SK-N-SH (cell line): ENCODE data around the gene INHBE. TPM values are rescaled to one million over a fixed set of nuclear protein-coding genes. Genes with fewer than 3 reads are reported as not detected.
A peak's percentile ranks its signal among the peaks of the same experiment; 100 is the strongest.

Experiments
- CTCF ChIA-PET: fragments of 300-600, 350-600 bp; formaldehyde crosslinking; extraction: SDS; loops from one replicate; lab custom pipeline; 2021; lab: Yijun Ruan, JAX
- POLR2A ChIA-PET: fragments of 350-600 bp; sonication (Branson Sonifier 250); formaldehyde crosslinking; extraction: SDS; loops from one replicate; lab custom pipeline; 2020; ENCODE audit warnings: antibody characterized with exemption, inconsistent platforms; lab: Yijun Ruan, JAX
- DNase-seq: peaks from one replicate; pipeline ENCODE4 v3.0.0; 2012
- H2AFZ ChIP-seq: fragments of 200-600 bp; sonication (generic); 2 replicates; pipeline ENCODE4 v1.8.1; 2016; ENCODE audit warnings: antibody characterized with exemption, mild to moderate bottlenecking, low read depth
- H3F3A ChIP-seq: fragments of 200-600 bp; sonication (generic); replicated peaks from 2 replicates; pipeline ENCODE3; 2016; ENCODE audit warnings: antibody characterized with exemption, mild to moderate bottlenecking; ENCODE audit not compliant: insufficient read depth
- H3K27ac ChIP-seq, 2 experiments: fragments of 200-500 bp in 1 of 2; fragments of 200-600 bp in 1 of 2; sonication (Bioruptor generic) in 1 of 2; sonication (generic), shearing (Covaris generic) in 1 of 2; 2 replicates each; pipeline versions ENCODE4 v1.5.1 to v1.6.1; 2014 to 2016; ENCODE audit warnings: low read depth in 2 of 2, inconsistent platforms in 1 of 2, low read length in 1 of 2, mild to moderate bottlenecking in 1 of 2, mixed read lengths in 1 of 2
- H3K27me3 ChIP-seq: fragments of 200-600 bp; sonication (generic), shearing (Covaris generic); 2 replicates; pipeline ENCODE4 v1.6.1; 2016; ENCODE audit warnings: mixed run types; ENCODE audit not compliant: insufficient read depth
- H3K36me3 ChIP-seq, 2 experiments: fragments of 200-500 bp in 1 of 2; fragments of 200-600 bp in 1 of 2; sonication (Bioruptor generic) in 1 of 2; sonication (generic) in 1 of 2; replicated peaks in 1 of 2; 2 replicates each; pipeline versions ENCODE3 to v1.5.1; 2014 to 2016; ENCODE audit warnings: low read length in 1 of 2, mild to moderate bottlenecking in 1 of 2; ENCODE audit not compliant: insufficient read depth in 2 of 2, control insufficient read depth in 1 of 2
- H3K4me1 ChIP-seq, 2 experiments: fragments of 200-500 bp in 1 of 2; fragments of 200-600 bp in 1 of 2; sonication (Bioruptor generic) in 1 of 2; sonication (generic), shearing (Covaris generic) in 1 of 2; 2 replicates each; pipeline versions ENCODE4 v1.5.1 to v1.6.1; 2014 to 2016; ENCODE audit warnings: low read depth in 1 of 2, low read length in 1 of 2, mixed run types in 1 of 2; ENCODE audit not compliant: insufficient read depth in 2 of 2, control insufficient read depth in 1 of 2
- H3K4me2 ChIP-seq: fragments of 200-600 bp; sonication (generic), shearing (Covaris generic); 2 replicates; pipeline ENCODE4 v1.6.1; 2017; ENCODE audit warnings: mixed run types
- H3K4me3 ChIP-seq, 2 experiments: fragments of 200-500 bp in 1 of 2; fragments of 200-600 bp in 1 of 2; sonication (Bioruptor generic) in 1 of 2; sonication (generic), shearing (Covaris generic) in 1 of 2; 2 replicates each; pipeline versions ENCODE4 v1.5.1 to v1.8.1; 2014 to 2016; ENCODE audit warnings: low read depth in 2 of 2, inconsistent platforms in 1 of 2, low read length in 1 of 2, mild to moderate bottlenecking in 1 of 2, mixed read lengths in 1 of 2, moderate library complexity in 1 of 2
- H3K79me2 ChIP-seq: fragments of 200-600 bp; sonication (generic); 2 replicates; pipeline ENCODE4 v1.8.1; 2017; ENCODE audit warnings: mild to moderate bottlenecking; ENCODE audit not compliant: insufficient read depth
- H3K9ac ChIP-seq: fragments of 200-600 bp; sonication (generic); 2 replicates; pipeline ENCODE4 v1.6.1; 2017; ENCODE audit warnings: mixed run types
- H3K9me2 ChIP-seq: fragments of 200-600 bp; sonication (generic); 2 replicates; pipeline ENCODE4 v1.6.1; 2017; ENCODE audit warnings: mixed run types
- H3K9me3 ChIP-seq: fragments of 200-600 bp; sonication (generic); 2 replicates; pipeline ENCODE4 v1.6.1; 2017; ENCODE audit warnings: mixed run types, mild to moderate bottlenecking, moderate library complexity
- H4K20me1 ChIP-seq: fragments of 200-600 bp; sonication (generic); 2 replicates; pipeline ENCODE4 v1.6.1; 2017; ENCODE audit warnings: mild to moderate bottlenecking, mixed run types; ENCODE audit not compliant: insufficient read depth
- CHD2 ChIP-seq: fragments of 150-350 bp; IDR thresholded peaks from 2 replicates; pipeline ENCODE4 v1.6.1; 2018; ENCODE audit warnings: low read length; ENCODE audit not compliant: partially characterized antibody
- CTCF ChIP-seq: fragments of 200-600 bp; sonication (generic); IDR thresholded peaks from 2 replicates; pipeline ENCODE4 v1.6.1; 2017; ENCODE audit warnings: antibody characterized with exemption, mild to moderate bottlenecking, moderate library complexity
- EZH2phosphoT487 ChIP-seq: fragments of 200-600 bp; sonication (generic); IDR thresholded peaks from 2 replicates; pipeline ENCODE4 v1.6.1; 2017; ENCODE audit warnings: low read depth, mixed run types, mild to moderate bottlenecking, antibody characterized with exemption, moderate library complexity, borderline replicate concordance
- FOSL2 ChIP-seq: IDR thresholded peaks from 2 replicates; pipeline ENCODE4 v1.4.0; 2012; ENCODE audit warnings: low read depth, mild to moderate bottlenecking, moderate library complexity, borderline replicate concordance
- FOXJ3 ChIP-seq: sonication (generic); formaldehyde crosslinking; IDR thresholded peaks from 2 replicates; pipeline ENCODE4 v1.5.1; 2020; ENCODE audit warnings: mild to moderate bottlenecking, missing genetic modification reagents
- FOXM1 ChIP-seq: IDR thresholded peaks from 2 replicates; pipeline ENCODE4 v1.4.0; 2012; ENCODE audit warnings: low read depth, mild to moderate bottlenecking
- GABPA ChIP-seq: IDR thresholded peaks from 2 replicates; pipeline ENCODE4 v1.4.0; 2012; ENCODE audit warnings: low read depth, mild to moderate bottlenecking
- MAX ChIP-seq: IDR thresholded peaks from 2 replicates; pipeline ENCODE4 v1.4.0; 2012; ENCODE audit warnings: low read depth
- MEF2A ChIP-seq: IDR thresholded peaks from 2 replicates; pipeline ENCODE4 v1.4.0; 2012; ENCODE audit warnings: low read depth, borderline replicate concordance
- MXI1 ChIP-seq: IDR thresholded peaks from 2 replicates; pipeline ENCODE4 v1.6.1; 2012; ENCODE audit warnings: mild to moderate bottlenecking, low read depth, low read length, improper control_type of control experiment
- NFIC ChIP-seq: IDR thresholded peaks from 2 replicates; pipeline ENCODE4 v1.4.0; 2012; ENCODE audit warnings: borderline replicate concordance
- NRF1 ChIP-seq: IDR thresholded peaks from 2 replicates; pipeline ENCODE4 v1.6.1; 2012; ENCODE audit warnings: low read depth, mild to moderate bottlenecking, low read length
- POLR2AphosphoS5 ChIP-seq: IDR thresholded peaks from 2 replicates; pipeline ENCODE4 v1.6.1; 2012; ENCODE audit warnings: low read depth, low read length
- RAD21 ChIP-seq: IDR thresholded peaks from 2 replicates; pipeline ENCODE4 v1.6.1; 2012; ENCODE audit warnings: mild to moderate bottlenecking, low read length
- RCOR1 ChIP-seq: fragments of 150-350 bp; IDR thresholded peaks from 2 replicates; pipeline ENCODE4 v1.6.1; 2017; ENCODE audit warnings: antibody characterized with exemption, low read length
- REST ChIP-seq: IDR thresholded peaks from 2 replicates; pipeline ENCODE4 v1.6.1; 2012; ENCODE audit warnings: mild to moderate bottlenecking, low read depth, low read length, moderate library complexity
- RXRA ChIP-seq: IDR thresholded peaks from 2 replicates; pipeline ENCODE4 v1.4.0; 2012; ENCODE audit warnings: low read depth, mild to moderate bottlenecking, borderline replicate concordance
- SMC3 ChIP-seq: IDR thresholded peaks from 2 replicates; pipeline ENCODE4 v1.6.1; 2012; ENCODE audit warnings: low read depth, low read length, improper control_type of control experiment
- TCF12 ChIP-seq: IDR thresholded peaks from 2 replicates; pipeline ENCODE4 v1.4.0; 2012
- TEAD4 ChIP-seq: IDR thresholded peaks from 2 replicates; pipeline ENCODE4 v1.4.0; 2012; ENCODE audit warnings: mild to moderate bottlenecking, borderline replicate concordance; ENCODE audit not compliant: insufficient read depth
- USF1 ChIP-seq: IDR thresholded peaks from 2 replicates; pipeline ENCODE4 v1.4.0; 2012; ENCODE audit warnings: low read depth, borderline replicate concordance
- YY1 ChIP-seq: IDR thresholded peaks from 2 replicates; pipeline ENCODE4 v1.4.0; 2012; ENCODE audit warnings: low read depth, mild to moderate bottlenecking
- WGBS: methylation state at CpG from one replicate; pipeline ENCODE4 v1.1.6; 2017; ENCODE audit warnings: low lambda C conversion rate; 5-methylcytosine and 5-hydroxymethylcytosine counted together
- polyA plus RNA-seq, 3 experiments: library from polyadenylated mRNA; depleted of rRNA; stranded (reverse); fragments of >200 nt; gene quantifications; 2 replicates each; pipeline ENCODE4 v1.2.3, GENCODE V29; 2012

INHBE gene
- polyA plus RNA-seq, 1 of the 3 experiments (the other 2 are of a cell fraction): 0.03 TPM

- WGBS: 3% methylated on average over 24 of the region's 28 CpGs
- peaks cover 5% of the 10 kb centered on the region for H3F3A ChIP-seq
- H3K9me2 ChIP-seq: no peaks in the 10 kb centered on the region
- peak overlapping the region; percentile 60 to 90 for H3K4me3 ChIP-seq
- peak overlapping the region; percentile 35; the same call in 1 of the 2 replicates for H3K9ac ChIP-seq
- peaks cover 13% of the 10 kb centered on the region; the same call in 1 of the 2 replicates for H3K27me3 ChIP-seq
- H3K36me3 ChIP-seq: no peaks in the 10 kb centered on the region
- H3K27ac ChIP-seq: peak overlapping the region; percentile 48 to 61; a peak in 3 of 4 replicates
- peak overlapping the region; percentile 94 for H3K4me2 ChIP-seq
- ChIA-PET CTCF (interaction anchor here (0.6 to 13.7 kb wide), 36 partner anchors 9 to 1531 kb away, joined by 3 to 391 read pairs (median 4); partner anchors contain the start of genes B4GALNT1, DDIT3, INHBE and MARS1), POLR2A (no interaction called here)
- peak; percentile 95 for DNase-seq
- peak overlapping the region; percentile 84; the same call in 1 of the 2 replicates for H2AFZ ChIP-seq
- H3K4me1 ChIP-seq: peaks cover 0 to 20% of the 10 kb centered on the region in 2 experiments; a peak in 2 of 4 replicates
- no peaks in the 10 kb centered on the region for H3K9me3 ChIP-seq
- H3K79me2 ChIP-seq: no peaks in the 10 kb centered on the region
- no peaks in the 10 kb centered on the region for H4K20me1 ChIP-seq
- TF ChIP-seq REST (no peak), MAX (peak; percentile 65), EZH2phosphoT487 (no peak), NRF1 (no peak), RCOR1 (peak; percentile 60), POLR2AphosphoS5 (no peak), SMC3 (peak; percentile 70), CHD2 (peak; percentile 50), RXRA (no peak), TCF12 (peak; percentile 45; the same call in 1 of the 2 replicates), CTCF (peak; percentile 98), YY1 (peak; percentile 59; the same call in 1 of the 2 replicates), GABPA (no peak), NFIC (no peak), MEF2A (no peak), RAD21 (peak; percentile 67), FOXJ3 (CRISPR knock-in tag) (no peak), TEAD4 (no peak), USF1 (no peak), FOXM1 (no peak), FOSL2 (no peak), MXI1 (0 out of 2 replicates have a peak, but pooled peaks have one; percentile 47)
Observed at GRCh38 chr12:57462251-57462911, 7.3 kb downstream of the INHBE start.
